ENCODE results near the gene GPC6.

The GPC6 gene

GRCh38 chr13:94234738-94235137, 1008.1 kb downstream of the GPC6 start:
- DNase-seq: no peak

- no peak for DNase-seq
Measured at GRCh38 chr13:94236132-94236531, 1009.5 kb downstream of the GPC6 start.

DNA sequence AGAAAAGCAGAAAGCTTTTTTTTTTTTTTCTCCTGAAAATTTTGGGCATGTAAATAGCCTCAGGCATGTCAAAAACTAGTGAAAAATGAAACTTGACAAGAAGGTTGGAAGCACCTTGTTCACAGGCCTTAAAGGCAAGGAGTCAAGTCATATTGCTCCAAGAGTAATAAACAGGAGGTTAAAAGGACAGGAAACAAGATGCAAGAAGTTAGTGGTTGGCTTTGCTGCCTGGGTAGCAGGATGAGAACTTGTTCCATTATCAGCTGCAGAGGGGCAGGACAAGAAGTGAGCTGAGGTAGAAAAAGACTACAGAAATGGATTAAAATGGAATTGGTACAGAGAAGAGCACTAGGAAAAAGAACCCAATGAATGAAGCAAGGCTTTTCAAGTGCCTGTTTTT, 1010.3 kb downstream of the GPC6 start:
- DNase-seq: no peak

DNA sequence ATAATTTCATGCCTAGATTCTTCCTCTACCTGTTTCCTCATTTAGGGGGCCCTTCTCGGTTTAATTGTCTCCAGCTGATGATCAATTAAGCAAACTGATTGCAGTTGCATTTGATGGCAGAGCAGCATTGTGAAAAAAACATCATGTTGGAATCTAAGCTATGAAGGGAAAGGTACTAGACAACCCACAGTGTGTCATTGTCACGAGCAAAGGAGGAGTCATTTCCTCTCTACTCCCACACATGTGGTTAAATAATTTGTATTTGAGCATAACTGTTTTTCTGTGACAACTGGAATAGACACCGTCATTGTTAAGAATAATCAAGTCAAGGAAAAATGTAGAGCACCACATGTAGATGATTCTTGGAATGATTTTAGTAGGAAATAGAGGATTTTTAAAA, 1012.5 kb downstream of the GPC6 start:
- no peak for DNase-seq

- DNase-seq: no peak
Measured at GRCh38 chr13:94242554-94242953, 1015.9 kb downstream of the GPC6 start.

GRCh38 chr13:94243551-94243950, 1016.9 kb downstream of the GPC6 start:
- DNase-seq: no peak

GRCh38 chr13:94246495-94246894, 1019.9 kb downstream of the GPC6 start:
- DNase-seq: no peak

DNA sequence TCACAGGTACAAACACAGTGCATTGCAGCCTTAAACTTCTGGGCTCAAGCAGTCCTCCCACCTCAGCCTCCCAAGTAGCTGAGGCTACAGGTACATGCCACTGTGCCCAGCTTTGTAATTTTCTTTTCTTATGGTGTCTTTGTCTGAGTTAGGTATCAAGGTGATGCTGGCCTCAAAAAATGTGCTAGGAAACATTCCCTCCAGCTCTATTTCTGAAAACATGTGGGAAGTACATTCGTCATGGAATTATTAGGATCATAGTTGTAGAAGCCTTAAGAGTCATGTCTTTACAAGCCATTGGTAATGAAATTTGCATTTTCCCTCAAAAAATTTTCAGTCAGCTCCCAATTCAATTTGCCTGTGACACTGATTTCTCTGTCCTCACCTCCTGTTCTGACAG, 1021.3 kb downstream of the GPC6 start:
- no peak for DNase-seq

DNA sequence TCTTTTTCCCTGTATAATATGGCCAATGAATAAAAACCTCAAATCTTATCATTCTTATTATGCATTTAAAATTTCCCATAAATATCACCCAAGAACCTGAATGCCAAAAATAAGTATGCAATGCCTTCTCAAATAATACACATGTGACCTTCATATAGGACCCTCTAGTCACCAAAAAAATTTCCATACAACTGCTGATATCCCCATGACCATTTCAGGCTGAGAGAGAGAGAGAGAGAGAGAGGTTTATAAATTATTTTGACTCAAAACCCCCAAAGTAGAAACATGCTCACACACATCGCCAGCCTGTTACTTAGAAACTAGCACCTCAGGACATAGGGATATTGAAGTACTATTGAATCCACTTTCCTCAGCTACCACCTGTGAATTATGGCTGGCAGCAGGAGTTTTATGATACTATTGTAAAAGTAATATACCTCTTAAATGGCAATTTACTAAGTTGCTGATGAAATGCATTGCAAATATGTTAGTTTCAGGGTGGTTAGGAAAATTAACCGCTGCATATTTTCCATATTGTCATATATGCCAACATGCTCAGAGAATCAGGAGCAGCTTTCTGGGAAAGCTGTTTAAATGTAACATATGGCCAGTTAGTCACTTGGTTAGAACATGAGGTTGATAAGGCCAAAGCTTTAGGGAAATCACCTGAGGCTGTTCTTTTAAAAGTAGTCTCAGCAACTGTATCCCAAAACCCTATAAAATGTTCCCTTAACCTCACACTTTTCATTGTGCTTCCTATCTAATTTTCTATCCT, 1022.0 kb downstream of the GPC6 start:
- DNase-seq: no peak

DNA sequence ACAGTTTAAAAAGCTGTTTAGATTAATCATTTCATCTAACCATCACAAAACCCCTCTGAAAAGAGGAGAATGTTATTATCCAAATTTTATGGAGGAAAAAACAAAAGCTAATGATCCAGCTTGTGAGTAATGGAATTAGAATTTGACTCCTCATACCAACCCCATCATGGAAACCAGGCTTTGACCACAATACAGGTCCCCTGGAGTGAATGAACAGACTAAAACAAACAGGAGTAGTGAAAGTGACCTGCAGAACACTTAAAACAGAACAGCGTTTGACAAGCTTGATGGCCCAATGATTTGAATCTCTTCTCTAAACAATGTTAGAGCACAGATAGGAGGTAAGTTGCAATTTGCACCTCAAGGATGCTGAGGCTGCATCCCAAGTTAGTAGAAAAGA, 1022.9 kb downstream of the GPC6 start:
- DNase-seq: no peak

- DNase-seq: no peak
Measured at GRCh38 chr13:94251831-94252608, 1025.4 kb downstream of the GPC6 start.

GRCh38 chr13:94254737-94255136, 1028.1 kb downstream of the GPC6 start:
- DNase-seq: no peak

DNA sequence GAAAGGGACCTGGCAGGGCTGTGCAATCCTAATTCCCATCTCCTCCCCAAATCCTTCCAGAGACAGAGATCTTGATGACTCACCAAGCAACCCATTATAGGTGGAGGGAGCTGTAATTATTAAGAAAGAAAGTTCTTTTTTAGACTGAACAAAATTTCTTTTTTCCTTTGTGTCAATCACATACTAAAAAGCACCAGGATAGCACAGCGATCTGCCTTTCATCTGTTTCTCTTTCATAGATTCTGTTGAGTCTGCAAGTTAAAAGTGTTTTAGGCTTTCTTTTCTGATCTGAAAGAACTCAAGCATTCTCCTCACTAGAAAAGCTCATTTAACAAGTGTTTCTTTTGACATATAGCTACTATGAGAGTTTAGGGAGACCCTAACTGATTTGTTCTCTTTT, 1030.1 kb downstream of the GPC6 start:
- no peak for DNase-seq

DNA sequence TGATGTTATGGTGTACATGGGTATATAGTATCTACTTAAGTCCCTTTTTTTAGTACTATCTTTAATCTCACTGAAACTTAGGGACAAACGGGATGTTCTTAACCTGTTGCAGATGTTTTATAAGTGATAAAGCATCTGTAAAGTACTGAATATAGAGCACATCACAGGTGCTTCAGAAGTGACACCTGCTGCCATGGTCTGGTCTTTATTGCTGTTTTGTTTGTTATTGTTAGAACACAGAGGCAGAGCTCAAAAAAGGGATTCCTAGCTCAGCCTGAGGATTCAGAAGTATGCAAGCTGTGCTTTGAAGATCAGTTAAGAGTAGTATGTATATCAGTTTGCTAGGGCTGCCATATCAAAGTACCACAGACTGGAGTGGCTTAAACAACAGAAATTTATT, 1033.4 kb downstream of the GPC6 start:
- no peak for DNase-seq

- no peak for DNase-seq
Measured at GRCh38 chr13:94261163-94261562, 1034.6 kb downstream of the GPC6 start.

DNA sequence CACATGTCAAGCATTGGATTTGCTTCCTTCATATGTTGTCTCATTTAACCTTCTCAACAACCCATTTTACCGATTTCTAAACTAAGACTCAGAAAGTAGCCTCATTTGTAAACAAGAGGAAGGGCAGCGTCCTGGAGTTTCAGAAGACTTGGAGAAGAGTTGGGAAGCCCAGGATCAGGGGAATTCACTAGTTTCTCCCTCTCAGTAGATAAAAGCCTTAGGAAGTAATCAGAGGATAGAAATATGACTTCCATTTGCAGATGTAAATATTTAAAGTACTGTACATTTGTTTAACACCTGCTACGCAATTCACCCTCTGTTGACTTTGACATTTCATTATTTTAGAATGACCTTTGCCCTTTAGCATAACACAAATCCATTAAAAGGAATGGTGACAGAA, 1036.4 kb downstream of the GPC6 start:
- DNase-seq: no peak

DNA sequence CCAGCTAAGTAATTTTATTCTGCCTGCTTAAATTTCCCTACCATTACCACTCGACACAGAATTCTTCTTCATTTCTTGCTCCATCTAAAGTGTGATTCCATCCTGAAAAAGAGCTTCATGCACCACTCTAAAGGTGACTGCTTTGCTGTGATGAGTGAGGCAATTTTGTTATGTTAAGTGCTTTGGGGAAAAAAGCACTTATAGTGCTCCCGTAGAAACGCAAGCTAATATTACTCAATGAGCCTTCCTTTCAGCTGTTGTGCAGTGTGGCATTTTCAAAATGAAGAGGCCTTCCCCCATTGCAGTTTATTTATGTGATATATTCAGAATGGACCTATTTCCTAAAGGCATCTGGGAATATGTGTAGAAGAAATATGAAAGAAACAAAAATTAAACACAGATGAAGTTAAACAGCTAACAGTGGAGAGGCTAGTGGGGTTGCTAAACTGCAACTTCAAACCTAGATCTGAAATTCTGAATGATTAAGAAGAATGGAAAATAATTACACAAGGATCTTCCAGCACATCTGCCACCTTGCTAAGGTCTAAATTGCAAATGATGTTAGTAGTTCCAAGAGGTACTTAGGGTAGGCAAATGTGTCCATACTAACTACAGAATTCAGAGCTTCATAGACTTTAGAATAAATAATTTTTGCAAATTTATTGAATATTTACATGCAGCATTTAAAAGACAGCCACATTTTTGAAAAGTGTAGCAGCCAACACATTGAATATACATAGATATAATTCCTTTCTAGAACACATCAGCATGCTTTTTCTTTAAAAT, 1041.2 kb downstream of the GPC6 start:
- DNase-seq: no peak

GRCh38 chr13:94268661-94269060, 1042.1 kb downstream of the GPC6 start:
- no peak for DNase-seq

DNA sequence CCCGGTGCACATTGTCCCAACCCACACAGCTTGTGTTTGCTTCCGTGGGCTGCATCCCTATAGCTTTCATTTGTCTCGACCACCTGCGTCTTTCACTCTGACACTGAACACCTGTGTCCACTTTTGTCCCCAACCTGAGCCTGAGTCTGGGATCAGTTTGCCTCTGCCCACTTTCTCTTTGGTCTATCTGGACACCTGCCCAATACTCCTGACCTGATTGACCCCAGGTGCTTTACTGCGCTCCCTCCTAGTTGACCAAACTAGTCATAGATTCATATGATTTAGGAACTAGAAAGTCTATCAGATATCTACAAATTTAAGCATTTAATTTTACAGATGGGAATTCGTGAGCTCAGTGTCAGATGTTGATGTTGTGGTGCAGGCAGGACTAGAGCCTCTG, 1043.0 kb downstream of the GPC6 start:
- DNase-seq: no peak

- no peak for DNase-seq
Measured at GRCh38 chr13:94270556-94270955, 1043.9 kb downstream of the GPC6 start.

GRCh38 chr13:94272038-94272437, 1045.4 kb downstream of the GPC6 start:
- DNase-seq: no peak

DNA sequence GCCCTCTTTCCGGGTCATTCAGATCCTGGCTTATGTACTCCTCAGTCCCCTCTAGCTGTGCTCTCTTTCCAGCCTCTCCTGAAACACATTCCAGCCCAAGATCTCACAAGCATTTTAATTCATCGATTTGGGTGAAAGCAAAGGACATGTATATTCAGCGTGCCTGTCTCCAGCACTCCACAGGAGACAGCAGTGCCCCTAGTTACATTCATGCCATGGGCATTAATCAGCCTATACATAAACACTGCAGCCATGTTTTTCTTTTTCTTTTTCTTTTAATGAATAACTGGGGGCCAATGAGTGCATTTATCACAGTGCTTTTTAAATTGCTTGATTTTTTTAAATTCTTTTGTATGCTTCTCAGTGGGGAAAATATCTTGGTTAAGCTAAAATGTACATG, 1053.7 kb downstream of the GPC6 start:
- DNase-seq: no peak

DNA sequence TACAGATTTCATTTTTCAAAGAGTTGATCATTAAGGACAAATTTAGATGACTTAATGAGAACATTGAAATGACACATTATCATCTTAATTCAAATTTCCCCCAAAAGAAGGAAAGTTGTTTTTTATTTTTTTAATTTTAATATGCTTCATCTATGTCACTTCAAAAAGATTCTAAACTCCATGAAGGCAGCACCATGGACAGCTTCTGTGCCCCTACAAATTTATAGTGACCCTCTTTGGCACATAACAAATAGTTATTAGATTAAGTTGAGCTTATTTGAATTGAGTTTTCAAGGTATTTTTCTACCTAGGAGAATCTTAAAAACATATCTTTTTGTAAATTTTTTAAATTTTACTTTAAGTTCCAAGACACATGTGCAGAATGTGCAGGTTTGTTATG, 1054.2 kb downstream of the GPC6 start:
- DNase-seq: no peak

GRCh38 chr13:94286581-94286980, 1060.0 kb downstream of the GPC6 start:
- DNase-seq: no peak
